ENCODE measurements around the gene TDRKH. TPM values are rescaled to one million over a fixed set of nuclear protein-coding genes. Genes with fewer than 3 reads are reported as not detected.
A peak's percentile ranks its signal among the peaks of the same experiment; 100 is the strongest.

TDRKH gene, protein sequence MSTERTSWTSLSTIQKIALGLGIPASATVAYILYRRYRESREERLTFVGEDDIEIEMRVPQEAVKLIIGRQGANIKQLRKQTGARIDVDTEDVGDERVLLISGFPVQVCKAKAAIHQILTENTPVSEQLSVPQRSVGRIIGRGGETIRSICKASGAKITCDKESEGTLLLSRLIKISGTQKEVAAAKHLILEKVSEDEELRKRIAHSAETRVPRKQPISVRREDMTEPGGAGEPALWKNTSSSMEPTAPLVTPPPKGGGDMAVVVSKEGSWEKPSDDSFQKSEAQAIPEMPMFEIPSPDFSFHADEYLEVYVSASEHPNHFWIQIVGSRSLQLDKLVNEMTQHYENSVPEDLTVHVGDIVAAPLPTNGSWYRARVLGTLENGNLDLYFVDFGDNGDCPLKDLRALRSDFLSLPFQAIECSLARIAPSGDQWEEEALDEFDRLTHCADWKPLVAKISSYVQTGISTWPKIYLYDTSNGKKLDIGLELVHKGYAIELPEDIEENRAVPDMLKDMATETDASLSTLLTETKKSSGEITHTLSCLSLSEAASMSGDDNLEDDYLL
- 12.3 TPM for total RNA-seq

DNA sequence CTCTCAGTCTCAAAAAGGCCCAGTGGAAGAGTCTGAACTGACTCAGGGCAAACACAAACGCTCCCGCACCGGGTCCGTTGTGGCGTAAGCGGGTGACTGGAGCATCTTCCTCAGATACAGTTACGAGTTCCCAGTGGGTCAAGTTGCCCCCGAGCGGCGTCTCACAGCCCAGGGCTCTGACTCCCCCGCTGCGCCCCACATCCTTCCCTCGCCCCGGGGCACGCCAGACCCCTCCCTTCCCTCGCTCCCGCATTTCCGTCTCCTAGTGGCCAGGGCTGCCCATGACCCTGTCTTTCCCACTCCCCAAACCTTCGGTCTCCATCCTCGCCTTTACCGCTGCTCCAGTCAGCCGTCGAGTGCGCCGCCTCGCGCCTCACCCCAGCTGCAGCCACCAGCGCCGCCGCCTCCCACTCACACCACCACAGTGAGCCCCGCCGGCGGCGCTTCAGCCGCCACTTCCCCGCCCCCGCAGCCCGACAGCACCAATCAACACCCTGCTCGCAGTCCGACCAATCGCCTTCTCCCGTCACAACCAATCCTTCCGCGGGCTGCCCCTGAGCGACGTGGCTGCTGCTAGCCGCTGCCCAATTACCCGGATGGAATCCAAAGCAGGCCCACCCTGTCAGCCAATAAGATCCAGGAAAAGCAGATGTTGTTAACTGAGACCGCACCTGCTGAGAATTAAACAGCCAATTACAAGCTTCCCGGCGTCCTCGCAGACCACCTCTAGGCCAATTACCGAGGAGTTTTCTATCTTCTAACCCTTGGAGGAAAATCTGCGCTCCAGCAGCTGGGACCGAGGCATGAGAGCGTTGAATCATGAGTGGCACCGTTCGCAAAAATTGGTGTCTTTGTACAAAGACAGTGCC lies at the start of gene TDRKH:
Gene TDRKH, minus strand, starts transcription at position 430 of the 869 bp plus-strand sequence. CDS start 7,478 bp downstream, outside the sequence.
- DNase-seq (ENCODE audit: low spot score): peak; percentile 99

DNA sequence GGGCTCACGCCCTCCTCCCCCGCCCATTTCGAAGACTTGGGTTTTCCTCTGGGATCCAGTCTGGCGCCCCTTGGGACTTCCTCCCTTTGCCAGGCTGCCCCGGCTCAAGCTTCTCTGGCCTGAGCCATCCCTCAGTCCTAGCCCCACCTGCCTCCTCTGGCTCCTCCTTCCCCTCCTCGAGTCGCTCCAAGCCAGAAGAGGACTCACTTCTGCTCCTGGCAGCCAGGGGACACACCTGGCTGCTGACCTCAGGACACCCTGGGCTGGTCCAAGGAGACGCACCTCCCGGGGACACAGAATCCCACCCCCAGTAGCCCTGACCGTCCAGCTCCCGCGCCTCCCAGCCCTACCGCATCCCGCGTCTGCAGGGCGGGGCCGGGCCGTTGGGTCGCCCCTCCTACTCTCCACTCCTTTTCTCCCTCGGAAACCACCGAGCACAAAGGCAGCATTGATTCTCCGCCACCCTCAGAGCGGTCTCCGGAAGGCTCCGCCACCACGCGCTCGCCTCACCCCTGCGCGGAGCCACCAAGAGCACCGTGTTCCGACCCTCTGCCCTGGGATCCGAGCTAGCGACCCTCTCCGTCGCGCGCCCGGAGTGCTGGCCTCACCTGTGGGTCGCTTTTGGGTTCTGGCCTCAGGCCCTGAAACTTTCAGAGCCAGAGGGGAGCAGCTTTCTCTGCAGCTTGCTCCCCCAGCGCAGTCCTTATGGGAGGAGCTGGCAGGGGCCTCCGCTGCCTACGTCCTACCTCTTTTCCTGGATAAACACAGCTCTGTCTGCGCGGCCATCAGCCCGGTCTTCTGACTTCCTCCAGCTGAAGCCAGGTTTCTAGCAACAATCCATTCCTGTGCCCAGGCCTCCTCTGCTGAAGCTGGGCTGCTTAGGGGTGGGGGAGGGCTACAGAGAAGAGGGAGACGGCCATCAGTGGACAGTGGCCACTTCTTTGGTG lies 49.4 kb upstream of the TDRKH start, which contains the start of gene C2CD4D:
Gene C2CD4D, minus strand, starts transcription at position 364 of the 947 bp plus-strand sequence. CDS start 831 bp downstream, outside the sequence.
- peak; percentile 65 for DNase-seq (ENCODE audit: low spot score)

DNA sequence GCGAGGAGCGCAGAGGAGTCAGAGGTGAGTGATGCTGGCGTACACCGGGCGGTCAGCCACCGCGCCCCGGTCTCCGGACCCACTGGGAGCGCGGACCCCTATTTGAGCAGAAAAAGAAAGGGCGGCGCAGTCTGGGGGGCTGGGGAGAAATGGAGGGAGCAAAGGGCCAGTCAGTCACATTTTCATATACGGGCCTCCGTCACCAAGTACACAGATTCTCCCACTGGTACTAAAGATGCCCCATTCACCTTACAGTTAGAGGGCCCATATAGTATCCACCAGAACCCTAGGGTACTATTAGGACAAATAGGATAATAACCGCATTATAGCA lies 48.7 kb upstream of the TDRKH start:
- no peak for DNase-seq (ENCODE audit: low spot score)

DNA sequence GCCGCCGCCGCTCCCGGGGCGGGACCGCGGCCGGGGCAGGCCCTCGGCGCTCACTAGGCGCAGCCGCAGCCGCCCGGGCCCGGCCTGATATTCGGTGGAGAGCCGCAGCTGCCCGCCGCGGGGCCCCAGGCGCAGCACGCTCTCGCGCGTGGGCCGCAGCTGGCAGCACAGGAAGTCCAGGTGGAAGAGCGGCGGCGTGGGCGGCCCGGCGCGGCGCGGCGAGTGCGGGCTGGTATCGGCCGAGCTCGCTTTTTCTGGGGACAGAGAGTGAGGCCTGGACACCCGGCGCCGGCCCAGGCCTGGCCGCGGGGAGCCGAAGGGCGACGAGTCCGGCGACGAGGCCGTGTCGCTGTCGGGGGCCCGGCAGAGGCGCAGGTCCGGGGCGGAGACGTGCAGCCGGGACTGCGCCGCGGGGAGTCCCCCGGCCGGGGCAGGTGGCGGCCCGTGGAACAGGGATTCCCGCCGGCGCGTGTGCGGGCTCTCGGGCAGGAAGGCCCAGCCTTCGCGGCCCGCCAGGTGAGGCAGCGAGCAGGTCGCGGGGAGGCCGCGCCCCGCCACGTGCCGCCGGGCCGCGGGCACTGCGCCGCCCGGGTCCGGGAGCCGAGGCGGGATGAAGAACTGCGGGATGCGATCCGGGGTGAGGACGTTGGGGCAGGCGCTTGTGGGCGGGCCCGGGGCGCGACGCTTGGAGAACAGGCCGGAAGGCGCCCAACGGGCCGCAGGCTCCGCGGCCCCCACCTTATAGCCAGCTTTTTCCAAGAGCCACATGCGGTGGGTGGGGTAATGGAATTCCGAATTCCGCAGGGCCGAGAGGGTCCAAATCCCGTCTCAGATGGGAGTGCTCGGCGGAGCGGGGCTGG lies 48.2 kb upstream of the TDRKH start:
- no peak for DNase-seq (ENCODE audit: low spot score)

DNA sequence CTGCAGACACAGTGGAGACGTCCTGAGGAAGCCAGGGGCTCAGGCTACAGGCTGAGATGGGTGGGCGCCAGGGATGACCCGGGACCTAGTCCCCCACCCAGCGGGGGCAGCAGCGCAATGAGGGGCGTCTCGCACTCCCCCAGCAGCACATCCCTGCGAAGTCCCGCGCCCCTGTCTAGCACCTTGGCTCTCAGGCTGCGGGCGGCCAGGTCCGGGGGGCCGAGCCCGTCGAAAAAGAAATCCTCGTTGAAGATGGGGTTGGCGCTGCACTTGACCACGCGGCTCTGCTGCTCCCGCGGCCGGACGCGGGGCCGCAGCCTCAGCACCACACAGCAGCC lies 47.6 kb upstream of the TDRKH start:
- DNase-seq (ENCODE audit: low spot score): no peak

DNA sequence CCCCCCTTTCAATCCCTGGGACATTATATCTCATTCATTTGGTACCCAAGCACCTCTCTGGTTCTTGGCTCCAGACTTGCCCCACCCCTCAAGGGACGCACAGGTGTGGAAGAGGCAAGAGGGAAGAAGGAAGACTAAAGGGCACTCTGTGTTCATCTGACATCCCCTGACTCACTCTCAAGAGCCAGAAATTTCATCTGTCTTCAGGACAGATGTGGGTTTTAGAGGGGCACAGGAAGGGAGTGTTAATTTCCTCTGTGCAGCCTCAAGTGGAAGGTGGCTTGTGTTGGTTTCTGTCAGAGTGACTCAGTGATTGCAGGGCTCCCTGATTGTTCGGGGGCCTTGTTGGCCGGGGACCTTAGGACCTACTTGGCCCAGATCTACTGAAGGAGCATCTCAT lies 46.9 kb upstream of the TDRKH start:
- no peak for DNase-seq (ENCODE audit: low spot score)

DNA sequence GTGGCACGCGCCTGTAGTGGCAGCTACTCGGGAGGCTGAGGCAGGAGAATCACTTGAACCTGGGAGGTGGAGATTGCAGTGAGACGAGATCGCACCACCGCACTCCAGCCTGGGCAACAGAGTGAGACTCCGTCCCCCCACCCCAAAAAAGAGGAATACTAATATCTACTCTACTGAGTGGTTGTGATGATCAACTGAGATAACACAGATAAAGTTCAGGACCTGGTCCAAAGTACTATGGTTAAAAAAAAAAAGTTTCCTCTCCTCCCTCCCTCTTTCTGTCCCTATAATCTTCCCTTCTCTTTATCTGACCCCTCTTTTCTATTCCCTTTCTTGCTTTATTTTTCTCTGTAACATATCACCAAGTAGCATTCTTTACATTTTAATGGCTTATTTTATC lies 45.3 kb upstream of the TDRKH start:
- DNase-seq (ENCODE audit: low spot score): no peak

DNA sequence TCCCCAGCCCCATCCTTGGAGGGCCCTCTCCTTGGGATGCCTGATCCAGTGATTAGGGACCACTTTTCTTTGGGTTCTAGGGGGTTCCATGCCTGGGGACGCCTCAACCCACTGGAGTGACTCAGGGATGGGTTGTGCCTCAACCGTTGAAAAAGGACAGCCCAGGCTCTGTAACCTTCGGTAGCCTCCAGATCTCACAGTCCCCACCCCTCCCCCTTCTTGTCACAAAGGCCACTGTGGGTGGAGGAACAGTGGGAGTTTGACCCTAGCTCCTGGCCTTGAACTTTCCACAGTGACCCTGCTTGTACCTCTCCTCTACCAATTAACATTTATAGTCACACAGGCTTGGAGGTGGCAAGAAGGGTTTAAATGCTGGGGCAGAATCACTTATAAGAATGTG lies 43.9 kb upstream of the TDRKH start:
- DNase-seq (ENCODE audit: low spot score): no peak

DNA sequence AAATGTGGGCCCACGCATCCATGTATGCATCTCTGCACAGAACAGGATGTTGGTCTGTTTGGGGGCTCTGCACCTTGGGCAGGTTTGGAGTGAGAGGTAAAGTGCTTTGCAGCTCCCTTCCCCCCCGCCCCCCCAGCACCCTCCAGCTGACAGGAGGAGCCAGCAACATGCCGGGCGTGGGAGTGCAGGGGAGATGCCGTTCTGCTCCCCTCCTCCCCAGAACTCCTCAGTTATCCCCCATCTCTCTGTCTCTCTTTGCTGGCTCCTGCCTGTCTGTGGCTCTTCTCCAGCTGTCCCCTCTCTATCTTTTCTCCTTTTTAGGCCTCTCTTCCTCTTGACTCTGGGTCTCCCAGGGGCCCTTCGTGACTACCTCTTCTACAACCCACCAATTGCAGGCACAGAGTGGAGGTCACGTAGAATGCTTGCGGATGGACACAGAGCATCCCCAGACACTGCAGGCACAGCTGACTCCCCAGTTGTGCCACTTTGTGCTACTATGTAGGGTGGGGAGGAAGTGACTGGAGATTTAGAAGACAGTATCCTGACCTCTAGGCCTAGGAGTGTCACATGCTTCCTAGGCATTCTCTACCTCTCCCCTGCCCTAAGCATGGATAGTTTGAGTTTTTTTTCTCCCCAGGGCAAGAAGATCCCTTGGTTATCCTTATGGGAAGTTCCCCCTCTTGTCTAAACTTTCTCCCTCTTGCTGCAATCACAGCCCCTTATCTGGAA lies 43.0 kb upstream of the TDRKH start:
- DNase-seq (ENCODE audit: low spot score): no peak

DNA sequence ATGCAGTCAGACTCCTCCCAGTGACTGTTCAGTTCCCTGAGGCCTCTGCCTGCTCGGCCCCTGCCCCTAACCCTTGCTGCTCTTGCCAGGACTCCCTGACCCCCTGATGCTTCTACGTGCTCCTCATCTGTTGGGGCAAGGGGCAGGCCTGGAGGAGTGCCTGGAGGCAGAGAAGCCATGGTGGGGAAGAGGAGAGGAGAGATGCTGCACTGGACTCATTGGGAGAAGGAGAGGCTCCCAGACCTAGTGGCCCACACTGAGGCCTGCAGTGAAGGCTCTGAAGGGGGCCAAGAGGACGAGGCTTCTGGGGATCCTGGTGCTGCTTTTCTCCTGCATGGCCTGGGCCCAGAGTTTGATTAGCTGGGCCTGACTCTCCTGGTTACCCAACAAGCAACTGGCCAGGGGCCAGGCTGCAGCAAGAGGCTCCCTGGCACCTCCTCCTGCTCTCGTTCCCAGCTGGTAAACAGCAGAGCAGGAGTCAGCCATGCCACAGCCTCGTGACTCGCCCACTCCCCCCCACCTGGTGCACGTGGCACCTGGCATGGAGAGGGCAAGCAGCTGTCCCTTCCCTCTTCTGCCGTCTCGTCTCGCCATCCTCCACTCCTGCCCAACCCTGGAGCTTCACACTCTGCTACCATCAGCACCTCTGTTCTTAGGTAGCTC lies 42.1 kb upstream of the TDRKH start:
- peak; percentile 86 for DNase-seq (ENCODE audit: low spot score)

DNA sequence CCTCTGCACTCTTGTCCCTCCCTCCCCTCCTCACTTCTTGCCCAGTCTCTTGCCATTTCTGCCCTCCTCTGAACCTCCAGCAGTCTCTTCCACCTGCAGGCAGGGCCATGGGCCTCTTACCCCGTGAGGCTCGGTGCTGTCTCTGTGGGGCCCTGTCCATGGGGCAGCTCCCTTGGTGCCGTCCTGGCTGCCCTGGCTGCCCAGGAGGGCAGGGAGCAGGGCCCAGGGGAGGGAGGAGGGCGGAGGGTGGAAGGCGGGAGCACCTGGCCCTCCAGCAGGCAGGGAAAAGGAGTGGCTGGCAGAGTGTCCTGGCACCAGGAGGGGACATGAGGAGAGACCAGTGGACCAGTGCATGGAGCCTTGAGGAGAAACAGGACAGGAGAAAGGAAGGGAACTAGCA lies 41.3 kb upstream of the TDRKH start, which contains the start of gene RORC:
Gene RORC, minus strand, starts transcription at position 198 of the 400 bp plus-strand sequence. Its CDS starts 38 bp downstream, at position 160.
- no peak for DNase-seq (ENCODE audit: low spot score)

DNA sequence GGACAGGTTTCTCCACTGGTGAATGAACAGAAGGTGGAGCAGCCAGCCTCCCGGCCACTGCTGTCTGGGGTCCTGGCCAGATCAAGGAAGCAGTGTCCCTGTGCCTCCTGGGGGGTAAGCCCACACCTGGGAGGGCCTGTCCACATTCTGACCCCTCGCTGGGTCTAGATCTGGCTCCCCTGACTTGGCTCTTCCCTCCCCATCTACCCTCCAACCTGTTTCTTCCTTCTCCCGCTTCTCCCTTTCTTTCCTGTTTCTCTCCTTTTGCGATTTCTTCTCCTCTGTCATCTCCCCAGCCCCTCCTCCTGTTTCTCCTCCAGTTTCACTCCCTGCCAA lies 40.9 kb upstream of the TDRKH start:
- no peak for DNase-seq (ENCODE audit: low spot score)

DNA sequence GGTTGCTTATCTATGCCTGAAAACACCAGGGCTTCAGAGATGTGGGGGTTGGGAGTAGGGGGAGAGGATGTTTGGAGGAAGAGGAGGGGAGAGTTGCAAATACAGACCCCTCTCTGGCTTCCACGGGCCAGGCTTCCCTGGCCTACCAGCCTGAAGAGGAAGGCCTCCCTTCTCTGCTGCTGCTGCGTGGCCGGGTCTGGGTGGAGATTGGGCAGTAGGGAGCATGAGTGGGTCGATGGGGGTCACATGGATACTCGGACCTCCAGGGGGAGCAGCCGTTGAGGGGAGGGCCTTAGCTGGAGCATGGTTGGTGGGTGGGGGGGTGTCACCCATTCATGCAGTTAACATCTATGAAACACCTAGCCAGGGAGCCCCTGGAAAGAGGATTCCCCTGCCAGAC lies 39.8 kb upstream of the TDRKH start:
- no peak for DNase-seq (ENCODE audit: low spot score)

DNA sequence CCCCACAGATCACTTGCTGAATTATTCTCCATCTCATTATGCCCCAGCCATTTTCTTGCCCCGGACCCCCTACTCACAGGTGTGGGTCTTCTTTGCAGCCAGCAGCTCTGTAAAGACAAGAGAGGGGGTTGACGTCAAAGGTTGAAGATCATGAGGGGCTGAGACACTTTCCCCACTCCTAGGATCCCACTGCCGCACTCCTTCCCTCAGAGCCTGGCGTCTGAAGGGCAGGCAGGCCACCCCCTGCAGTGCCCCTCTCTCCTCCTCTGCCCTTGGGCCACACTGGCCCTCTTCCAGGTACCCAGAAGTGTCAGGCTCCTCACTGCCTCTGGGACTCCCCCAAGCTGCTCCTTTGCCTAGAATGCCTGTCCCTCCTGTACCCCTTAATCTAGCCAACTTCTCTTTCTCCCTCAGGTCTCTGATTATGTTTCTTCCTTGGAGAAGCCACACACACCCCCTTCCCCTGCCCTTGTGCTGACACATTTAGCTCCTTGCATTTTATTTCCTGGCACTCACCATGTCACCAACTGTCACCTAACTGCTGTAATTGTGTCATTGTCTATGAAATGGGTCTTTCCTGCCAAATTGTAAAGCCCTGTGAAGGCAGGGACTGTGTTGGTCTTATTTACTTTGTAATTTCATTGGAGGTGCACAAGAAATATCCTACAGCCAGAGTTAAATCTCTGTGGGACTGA lies 39.2 kb upstream of the TDRKH start:
- DNase-seq (ENCODE audit: low spot score): no peak

DNA sequence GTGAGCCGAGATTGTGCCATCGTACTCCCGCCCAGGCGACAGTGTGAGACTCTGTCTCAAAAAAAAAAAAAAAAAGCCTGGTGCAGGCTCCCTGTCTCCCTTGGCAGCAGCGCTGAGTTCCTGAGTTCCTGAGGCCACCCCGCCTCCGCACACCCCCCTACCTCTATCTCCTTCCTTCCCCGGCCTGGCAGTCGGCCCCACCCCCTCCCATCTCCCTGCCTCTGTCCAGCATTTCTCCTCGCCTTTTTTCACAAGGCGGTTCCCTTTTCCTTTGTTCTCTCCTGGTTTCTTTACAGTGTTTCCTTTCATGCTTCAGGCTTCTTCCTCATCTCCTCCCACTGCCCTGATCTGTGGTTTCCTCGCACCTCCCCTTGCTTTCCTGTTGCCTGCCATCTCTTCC lies 38.6 kb upstream of the TDRKH start:
- DNase-seq (ENCODE audit: low spot score): no peak

DNA sequence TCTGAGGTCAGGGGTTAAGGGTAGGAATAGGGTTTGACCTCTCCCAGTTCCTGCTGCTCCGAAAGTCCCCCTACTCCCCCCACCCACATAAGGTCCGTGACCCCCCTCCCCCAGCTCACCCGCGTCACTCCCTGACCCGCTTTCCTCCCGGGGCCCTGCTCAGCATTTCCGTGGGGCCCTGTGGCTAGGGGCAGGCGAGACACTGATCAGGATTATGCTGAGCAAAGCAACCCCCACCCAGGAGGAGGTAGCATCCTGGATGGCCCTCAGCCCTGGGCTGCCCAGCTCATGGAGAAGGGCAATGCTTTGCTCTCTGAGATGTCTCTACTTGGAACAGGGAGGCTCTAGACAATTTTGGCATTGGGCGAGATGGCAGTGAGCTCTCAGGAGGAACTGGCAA lies 37.6 kb upstream of the TDRKH start:
- DNase-seq (ENCODE audit: low spot score): no peak

DNA sequence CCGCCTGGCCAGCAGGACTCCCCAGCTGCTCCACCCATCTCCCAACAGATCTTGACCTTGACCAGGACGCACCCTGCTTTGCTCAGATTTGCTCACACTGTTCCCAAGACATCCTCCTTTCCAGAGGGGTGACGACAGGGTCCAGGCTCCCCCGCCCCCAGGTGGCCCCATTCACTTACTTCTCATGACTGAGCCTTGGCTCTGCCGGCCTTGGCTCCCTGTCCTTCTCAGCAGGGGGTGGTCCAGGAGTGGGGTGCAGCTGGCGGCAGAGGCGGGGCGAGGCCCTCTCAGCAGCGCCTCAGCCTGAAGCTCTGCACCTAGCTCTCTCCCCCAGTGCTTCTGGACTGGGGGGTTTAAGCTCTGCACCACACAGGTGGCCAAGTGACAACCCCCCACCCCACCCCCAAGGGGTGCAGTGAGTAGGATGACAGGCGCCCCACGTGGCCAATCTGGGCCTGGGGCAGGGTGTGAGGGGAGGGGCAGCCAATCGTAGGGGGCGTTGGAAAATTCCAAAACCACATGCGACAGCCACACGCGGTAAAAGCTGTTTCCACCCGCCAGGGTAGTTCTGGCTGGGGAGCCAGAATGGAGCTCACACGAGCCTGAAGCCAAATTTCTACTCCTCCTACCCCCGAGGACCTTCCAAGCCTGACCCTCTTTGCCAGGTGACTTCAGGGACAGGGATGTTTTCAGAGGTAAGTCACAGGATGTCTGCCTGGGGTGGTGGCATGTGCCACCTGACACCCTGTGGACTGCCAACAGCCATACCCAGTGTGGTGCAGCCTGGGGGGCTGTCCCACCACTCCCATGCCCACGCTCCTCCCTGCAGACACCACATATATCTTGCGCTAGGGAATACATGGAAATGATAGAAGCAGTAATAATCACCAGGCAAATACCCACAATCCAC lies 35.7 kb upstream of the TDRKH start:
- no peak for DNase-seq (ENCODE audit: low spot score)

DNA sequence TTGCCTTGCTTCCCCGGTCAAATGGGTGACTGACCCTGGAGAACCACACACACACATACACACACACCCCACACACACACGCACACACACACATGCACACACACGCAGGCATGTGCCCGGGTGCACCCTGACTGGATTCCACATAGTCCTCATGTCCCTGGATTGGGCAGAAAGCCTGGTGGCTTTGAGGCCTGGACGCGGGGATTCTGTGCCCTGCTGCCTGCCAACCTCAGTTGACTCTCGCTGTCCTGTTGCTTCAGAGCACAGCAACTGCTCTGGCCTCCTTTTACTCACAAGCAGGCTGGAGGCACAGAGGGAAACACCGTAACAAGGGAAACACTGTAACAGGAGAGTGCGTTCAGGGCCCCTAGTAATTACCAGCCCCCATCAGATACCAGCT lies 34.9 kb upstream of the TDRKH start:
- DNase-seq (ENCODE audit: low spot score): no peak
